Glutamatergic neuron (in vitro differentiated cells): ENCODE data around the gene FSD2. TPM values are rescaled to one million over a fixed set of nuclear protein-coding genes. Genes with fewer than 3 reads are reported as not detected.

Source experiments
- DNase-seq: peaks from one replicate; pipeline ENCODE4 v3.0.0; 2022
- H3K27ac Mint-ChIP-seq: one replicate; pipeline ENCODE4 v1.8.0; 2020; ENCODE audit warnings: mild to moderate bottlenecking, mixed read lengths, inconsistent platforms; ENCODE audit not compliant: unreplicated experiment
- H3K27me3 Mint-ChIP-seq: one replicate; pipeline ENCODE4 v1.8.0; 2020; ENCODE audit warnings: mild to moderate bottlenecking, moderate library complexity, mixed read lengths, inconsistent platforms; ENCODE audit not compliant: unreplicated experiment
- H3K36me3 Mint-ChIP-seq: one replicate; pipeline ENCODE4 v1.8.0; 2020; ENCODE audit warnings: mild to moderate bottlenecking, mixed read lengths, inconsistent platforms; ENCODE audit not compliant: unreplicated experiment
- H3K4me1 Mint-ChIP-seq: one replicate; pipeline ENCODE4 v1.8.0; 2020; ENCODE audit warnings: mild to moderate bottlenecking, low read depth, mixed read lengths, inconsistent platforms; ENCODE audit not compliant: unreplicated experiment
- H3K4me3 Mint-ChIP-seq: one replicate; pipeline ENCODE4 v1.8.0; 2020; ENCODE audit warnings: mild to moderate bottlenecking, mixed read lengths, inconsistent platforms; ENCODE audit not compliant: unreplicated experiment
- H3K9me3 Mint-ChIP-seq: one replicate; pipeline ENCODE4 v1.8.0; 2020; ENCODE audit warnings: mild to moderate bottlenecking, moderate library complexity, mixed read lengths, inconsistent platforms; ENCODE audit not compliant: unreplicated experiment
- total RNA-seq: library from RNA; stranded (reverse); fragmentation: NEBNext Ultra II Directional; extraction: Animal tissue kit (Norgen Biotek cat#: 25700); gene quantifications from one replicate; pipeline ENCODE4 v1.2.1, GENCODE V29; 2021; ENCODE audit not compliant: unreplicated experiment
- TF ChIP-seq, protein P1 (sequence below): fragments of 200-600 bp; sonication (generic); IDR thresholded peaks from one replicate; pipeline ENCODE4 v1.5.0; 2021; ENCODE audit not compliant: partially characterized antibody, unreplicated experiment

Gene FSD2
- total RNA-seq, 1 donor from 2014 or later = not detected

DNA sequence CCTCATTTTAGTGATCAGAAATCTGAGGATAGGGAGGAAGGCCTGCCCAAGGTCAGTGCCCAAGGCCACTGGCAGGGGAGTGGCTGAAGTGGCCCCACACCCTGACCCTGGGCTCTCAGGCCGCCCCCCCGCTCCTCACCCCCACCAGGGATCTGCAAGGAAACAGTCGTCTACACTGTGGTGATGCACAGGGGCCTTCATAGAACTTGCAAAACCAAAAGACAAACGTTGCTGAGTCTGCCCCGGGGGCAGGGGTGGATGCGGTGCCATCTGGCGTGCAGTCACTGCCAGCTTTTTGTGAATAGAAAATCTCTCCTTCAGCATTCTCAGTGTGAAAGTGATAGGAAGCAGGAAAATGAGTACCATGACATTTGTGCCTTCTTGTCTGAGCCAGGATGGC, 44.9 kb upstream of the FSD2 start:
- peak overlapping the region; percentile 99 for H3K27ac Mint-ChIP-seq
- no peaks in the 10 kb centered on the region for H3K36me3 Mint-ChIP-seq
- peak; percentile 38 for DNase-seq
- peaks cover 10% of the 10 kb centered on the region for H3K27me3 Mint-ChIP-seq
- H3K9me3 Mint-ChIP-seq = peaks cover 15% of the 10 kb centered on the region
- H3K4me3 Mint-ChIP-seq = peak overlapping the region; percentile 68
- peaks cover 25% of the 10 kb centered on the region for H3K4me1 Mint-ChIP-seq
- TF ChIP-seq, protein P1, sequence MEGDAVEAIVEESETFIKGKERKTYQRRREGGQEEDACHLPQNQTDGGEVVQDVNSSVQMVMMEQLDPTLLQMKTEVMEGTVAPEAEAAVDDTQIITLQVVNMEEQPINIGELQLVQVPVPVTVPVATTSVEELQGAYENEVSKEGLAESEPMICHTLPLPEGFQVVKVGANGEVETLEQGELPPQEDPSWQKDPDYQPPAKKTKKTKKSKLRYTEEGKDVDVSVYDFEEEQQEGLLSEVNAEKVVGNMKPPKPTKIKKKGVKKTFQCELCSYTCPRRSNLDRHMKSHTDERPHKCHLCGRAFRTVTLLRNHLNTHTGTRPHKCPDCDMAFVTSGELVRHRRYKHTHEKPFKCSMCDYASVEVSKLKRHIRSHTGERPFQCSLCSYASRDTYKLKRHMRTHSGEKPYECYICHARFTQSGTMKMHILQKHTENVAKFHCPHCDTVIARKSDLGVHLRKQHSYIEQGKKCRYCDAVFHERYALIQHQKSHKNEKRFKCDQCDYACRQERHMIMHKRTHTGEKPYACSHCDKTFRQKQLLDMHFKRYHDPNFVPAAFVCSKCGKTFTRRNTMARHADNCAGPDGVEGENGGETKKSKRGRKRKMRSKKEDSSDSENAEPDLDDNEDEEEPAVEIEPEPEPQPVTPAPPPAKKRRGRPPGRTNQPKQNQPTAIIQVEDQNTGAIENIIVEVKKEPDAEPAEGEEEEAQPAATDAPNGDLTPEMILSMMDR = no peak

DNA sequence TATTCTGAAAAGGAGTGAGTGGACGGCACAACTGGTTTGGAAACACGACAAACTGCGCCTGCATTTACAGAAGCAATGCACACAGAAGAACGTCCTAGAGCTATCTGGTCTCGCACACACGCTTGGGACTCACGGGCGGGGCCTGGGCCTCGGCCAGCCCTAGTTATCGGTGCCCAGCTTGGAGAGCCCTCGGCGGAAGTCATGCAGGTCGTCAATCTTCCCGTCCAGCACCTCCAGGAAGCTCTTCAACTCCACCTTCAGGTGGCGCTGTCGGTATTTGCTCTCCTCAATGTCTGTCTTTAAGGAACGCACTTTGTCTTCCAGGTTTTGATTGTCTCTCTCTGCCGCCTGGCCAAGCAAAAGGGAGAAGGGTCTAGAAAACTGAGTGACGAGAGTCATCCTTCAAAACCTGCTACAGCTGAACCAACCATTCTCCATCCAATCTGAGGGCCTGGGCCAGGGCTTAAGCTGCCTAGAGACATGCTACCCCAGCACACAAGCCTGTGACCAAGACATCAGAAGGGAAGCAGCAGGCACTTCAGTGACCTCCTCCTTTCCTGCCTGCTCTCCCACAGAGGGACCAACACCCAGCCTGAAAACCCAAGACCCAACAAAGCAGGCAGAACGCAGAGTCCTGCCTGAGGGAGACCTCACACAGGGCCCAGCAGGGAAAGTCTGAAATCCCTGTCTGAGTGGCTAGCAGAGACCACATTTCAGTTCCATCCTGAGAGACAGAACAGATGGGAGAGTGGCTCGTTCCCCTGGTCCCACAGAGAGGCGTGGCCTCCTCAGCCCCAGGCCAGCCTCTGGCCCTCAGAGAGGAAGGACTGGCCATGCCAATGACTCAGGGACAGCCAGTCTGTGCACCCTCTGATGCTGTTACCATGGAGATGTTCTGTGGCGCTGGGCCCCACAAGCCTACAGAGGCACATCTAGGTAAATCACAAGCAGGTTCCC, 44.0 kb upstream of the FSD2 start:
- Mint-ChIP-seq H3K4me1 (peaks cover 25% of the 10 kb centered on the region), H3K4me3 (peak overlapping the region; percentile 68), H3K27ac (peak overlapping the region; percentile 99), H3K9me3 (peaks cover 13% of the 10 kb centered on the region), H3K27me3 (peaks cover 10% of the 10 kb centered on the region), H3K36me3 (no peaks in the 10 kb centered on the region)
- DNase-seq = peak; percentile 76
- TF ChIP-seq, protein P1 = peak; percentile 86

DNA sequence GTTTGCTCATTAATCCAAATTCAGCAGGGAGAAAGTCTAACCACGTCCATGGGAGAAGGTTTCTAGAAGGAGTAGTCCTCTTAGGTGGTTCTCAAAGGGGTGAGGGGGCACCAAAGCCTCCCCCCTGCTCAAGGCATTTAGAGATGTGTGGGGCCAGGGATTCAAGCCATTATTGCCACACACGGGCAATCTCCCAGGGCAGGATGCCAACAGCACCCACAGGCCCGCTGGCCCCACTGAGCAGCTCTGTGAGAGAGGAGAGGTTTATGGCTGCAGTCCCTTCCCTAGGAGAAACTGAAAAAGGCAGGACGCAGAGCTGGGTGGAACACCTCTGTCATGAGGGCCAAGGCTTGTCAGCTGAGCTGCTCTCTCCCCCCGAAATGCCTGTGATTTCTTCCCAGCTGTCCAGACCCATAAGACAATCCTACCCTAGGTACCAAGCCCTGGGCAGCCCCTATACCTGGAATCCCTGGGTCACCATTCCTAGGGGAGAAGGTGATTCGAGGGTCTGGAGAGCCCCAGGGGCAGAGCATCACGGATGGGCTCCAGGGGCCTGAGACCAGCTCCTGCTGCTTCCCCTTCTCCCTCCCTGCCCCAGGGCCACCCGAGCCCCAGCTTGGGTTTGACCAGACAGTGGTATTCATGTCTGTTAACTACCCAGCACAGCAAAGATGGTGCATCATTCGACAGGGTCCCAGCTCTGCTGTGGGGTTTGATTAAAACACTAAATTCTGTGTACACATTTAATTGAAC, 42.5 kb upstream of the FSD2 start:
- TF ChIP-seq, protein P1 = no peak
- DNase-seq = no peak
- H3K4me1 Mint-ChIP-seq = peaks cover 25% of the 10 kb centered on the region
- H3K4me3 Mint-ChIP-seq = no peak overlapping the region
- peaks cover 3% of the 10 kb centered on the region for H3K36me3 Mint-ChIP-seq
- peaks cover 10% of the 10 kb centered on the region for H3K27me3 Mint-ChIP-seq
- H3K9me3 Mint-ChIP-seq = peaks cover 13% of the 10 kb centered on the region
- H3K27ac Mint-ChIP-seq = no peak overlapping the region

DNA sequence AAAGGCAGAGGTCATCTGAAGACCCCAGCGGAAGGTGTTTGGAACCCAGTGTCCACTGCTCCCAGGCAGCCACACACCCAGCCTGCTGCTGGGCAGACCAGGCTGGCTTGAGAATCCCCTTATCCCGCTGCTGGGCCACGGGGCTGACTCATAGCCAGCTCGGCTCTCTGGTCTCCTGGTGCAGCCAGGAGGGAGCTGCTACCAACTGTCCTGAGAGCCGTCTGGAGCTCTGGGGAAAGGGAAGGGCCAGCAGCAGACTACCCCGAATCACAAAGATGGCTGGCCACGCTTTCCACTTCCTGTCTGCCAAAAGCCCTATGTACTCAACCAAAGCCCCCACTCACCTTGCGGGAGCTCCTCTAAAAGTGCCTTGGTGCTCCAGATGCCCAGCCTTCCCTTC, 41.8 kb upstream of the FSD2 start:
- no peak overlapping the region for H3K4me3 Mint-ChIP-seq
- H3K36me3 Mint-ChIP-seq = peaks cover 3% of the 10 kb centered on the region
- TF ChIP-seq, protein P1 = no peak
- no peak for DNase-seq
- peaks cover 25% of the 10 kb centered on the region for H3K4me1 Mint-ChIP-seq
- H3K27me3 Mint-ChIP-seq = peaks cover 10% of the 10 kb centered on the region
- peaks cover 15% of the 10 kb centered on the region for H3K9me3 Mint-ChIP-seq
- no peak overlapping the region for H3K27ac Mint-ChIP-seq
